Karpas-422 (cell line): ENCODE measurements around the gene CD9. TPM values are rescaled to one million over a fixed set of nuclear protein-coding genes. Genes with fewer than 3 reads are reported as not detected.

Source experiments
- DNase-seq: peaks from one replicate; pipeline ENCODE4 v3.0.0-alpha.2; 2015
- H2AFZ ChIP-seq: fragments of 200-600 bp; sonication (generic); 2 replicates; pipeline ENCODE4 v1.6.1; 2014; ENCODE audit warnings: antibody characterized with exemption, low read length, mixed read lengths
- H3K27ac ChIP-seq: fragments of 200-600 bp; sonication (generic); 2 replicates; pipeline ENCODE4 v1.5.1; 2014; ENCODE audit warnings: mild to moderate bottlenecking, low read length, moderate library complexity
- H3K27me3 ChIP-seq: fragments of 200-600 bp; sonication (generic); 2 replicates; pipeline ENCODE4 v1.6.1; 2014; ENCODE audit warnings: low read length, mixed read lengths
- H3K36me3 ChIP-seq: fragments of 200-600 bp; sonication (generic); 2 replicates; pipeline ENCODE4 v1.6.1; 2014; ENCODE audit warnings: low read length, mixed read lengths; ENCODE audit not compliant: insufficient read depth
- H3K4me1 ChIP-seq: fragments of 200-600 bp; sonication (generic); 2 replicates; pipeline ENCODE4 v1.6.1; 2014; ENCODE audit warnings: mild to moderate bottlenecking, low read length, mixed read lengths
- H3K4me2 ChIP-seq: fragments of 200-600 bp; sonication (generic); 2 replicates; pipeline ENCODE4 v1.6.1; 2014; ENCODE audit warnings: low read length, low read depth, mild to moderate bottlenecking; ENCODE audit not compliant: poor library complexity, severe bottlenecking
- H3K4me3 ChIP-seq: fragments of 200-600 bp; sonication (generic); 2 replicates; pipeline ENCODE4 v1.5.1; 2014; ENCODE audit warnings: mild to moderate bottlenecking, antibody characterized with exemption, low read length, mixed read lengths
- H3K79me2 ChIP-seq: fragments of 200-600 bp; sonication (generic); 2 replicates; pipeline ENCODE4 v1.6.1; 2014; ENCODE audit warnings: mild to moderate bottlenecking, low read length, mixed read lengths
- H3K9ac ChIP-seq: fragments of 200-600 bp; sonication (generic); 2 replicates; pipeline ENCODE4 v1.6.0; 2014; ENCODE audit warnings: low read length
- H3K9me2 ChIP-seq: fragments of 200-600 bp; sonication (generic), shearing (Covaris generic); replicated peaks from 2 replicates; pipeline ENCODE4 v1.6.0; 2014; ENCODE audit warnings: mild to moderate bottlenecking, low read length, moderate library complexity; ENCODE audit not compliant: insufficient read depth
- H3K9me3 ChIP-seq: fragments of 300-700, 200-600 bp; sonication (generic); 2 replicates; pipeline ENCODE4 v1.6.1; 2014; ENCODE audit warnings: low read length, mixed read lengths
- H4K20me1 ChIP-seq: fragments of 200-600 bp; sonication (generic); 2 replicates; pipeline ENCODE4 v1.6.1; 2014; ENCODE audit warnings: mild to moderate bottlenecking, antibody characterized with exemption, low read length, low read depth; ENCODE audit not compliant: insufficient read depth
- total RNA-seq: library from RNA; depleted of rRNA; stranded (reverse); fragments of >200 nt; shearing (Covaris generic); gene quantifications from 2 replicates; pipeline ENCODE4 v1.2.3, GENCODE V29; 2014; ENCODE audit warnings: low replicate concordance

Gene CD9
- total RNA-seq, 1 experiment from 2014 or later, result not detected

DNA sequence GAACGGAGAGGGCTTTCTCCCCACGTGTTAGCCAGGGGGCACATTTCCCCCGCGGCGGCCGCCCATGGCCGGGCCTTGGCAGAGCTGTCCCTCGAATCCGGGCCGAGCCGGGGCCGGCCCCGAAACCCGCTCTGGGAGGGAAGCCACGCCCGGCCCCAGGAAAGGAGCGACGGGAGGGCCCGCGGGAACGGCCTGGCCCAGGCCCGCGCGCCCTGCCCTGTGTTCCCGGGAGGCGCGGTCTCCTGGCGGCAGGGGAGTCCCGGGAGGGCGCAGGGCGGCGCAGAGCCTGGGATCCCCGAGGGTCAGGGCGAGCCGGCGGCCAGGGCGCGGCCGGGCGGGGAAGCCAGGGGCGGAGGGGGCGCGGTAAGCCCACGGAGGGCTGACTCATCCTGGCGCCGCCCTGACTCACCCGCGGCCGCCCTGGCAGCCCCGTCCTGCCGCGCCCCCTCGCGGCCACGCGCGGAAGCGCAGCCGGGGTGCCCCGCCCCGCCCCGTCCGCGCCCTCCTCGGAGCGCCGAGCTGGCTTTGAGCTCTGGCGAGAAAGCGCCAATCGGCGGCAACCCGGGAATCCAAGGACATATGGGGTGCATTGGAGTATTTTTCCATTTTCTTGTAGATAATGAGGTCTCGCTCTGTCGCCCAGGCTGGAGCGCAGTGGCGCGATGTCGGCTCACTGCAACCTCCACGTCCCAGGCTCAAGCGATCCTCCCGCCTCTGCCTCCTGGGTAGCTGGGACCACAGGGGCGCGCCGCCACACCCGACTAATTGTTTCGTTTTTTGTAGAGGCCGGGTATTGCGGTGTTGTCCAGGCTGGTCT lies 78.4 kb downstream of the CD9 start:
- H3K79me2 ChIP-seq, result no peaks in the 10 kb centered on the region
- H3K36me3 ChIP-seq, result no peaks in the 10 kb centered on the region
- peaks cover 4% of the 10 kb centered on the region for H3K4me1 ChIP-seq
- H3K9me2 ChIP-seq, result no peaks in the 10 kb centered on the region
- peak overlapping the region; percentile 53; the same call in 1 of the 2 replicates for H3K4me3 ChIP-seq
- peak overlapping the region; percentile 51 for H3K9ac ChIP-seq
- no peak overlapping the region for H3K27ac ChIP-seq
- no peaks in the 10 kb centered on the region for H3K27me3 ChIP-seq
- peak overlapping the region; percentile 71 for H2AFZ ChIP-seq
- H4K20me1 ChIP-seq, result 0 out of 2 replicates have a peak, but pooled peaks cover 3% of the 10 kb centered on the region
- peak overlapping the region; percentile 63 for H3K4me2 ChIP-seq
- DNase-seq, result peak; percentile 82
- H3K9me3 ChIP-seq, result no peaks in the 10 kb centered on the region

GRCh38 chr12:6279256-6279628 lies 79.0 kb downstream of the CD9 start:
- H3K9me3 ChIP-seq, result no peaks in the 10 kb centered on the region
- H3K27ac ChIP-seq, result no peak overlapping the region
- no peak overlapping the region for H2AFZ ChIP-seq
- no peaks in the 10 kb centered on the region for H3K27me3 ChIP-seq
- no peak overlapping the region for H3K4me3 ChIP-seq
- no peak for DNase-seq
- no peaks in the 10 kb centered on the region for H3K9me2 ChIP-seq
- H3K4me2 ChIP-seq, result no peak overlapping the region
- H4K20me1 ChIP-seq, result 0 out of 2 replicates have a peak, but pooled peaks cover 3% of the 10 kb centered on the region
- H3K79me2 ChIP-seq, result no peaks in the 10 kb centered on the region
- no peaks in the 10 kb centered on the region for H3K36me3 ChIP-seq
- H3K9ac ChIP-seq, result no peak overlapping the region
- H3K4me1 ChIP-seq, result peaks cover 4% of the 10 kb centered on the region

- Histone ChIP-seq H3K27me3 (no peaks in the 10 kb centered on the region), H3K9me2 (no peaks in the 10 kb centered on the region), H3K4me2 (no peak overlapping the region), H3K79me2 (no peaks in the 10 kb centered on the region), H3K36me3 (no peaks in the 10 kb centered on the region), H4K20me1 (0 out of 2 replicates have a peak, but pooled peaks cover 3% of the 10 kb centered on the region), H2AFZ (no peak overlapping the region), H3K27ac (no peak overlapping the region), H3K4me3 (no peak overlapping the region), H3K4me1 (peaks cover 4% of the 10 kb centered on the region), H3K9ac (no peak overlapping the region), H3K9me3 (no peaks in the 10 kb centered on the region)
- no peak for DNase-seq
These were observed 79.4 kb downstream of the CD9 start for GRCh38 chr12:6279631-6280030.

- no peaks in the 10 kb centered on the region for H3K27me3 ChIP-seq
- H3K9me3 ChIP-seq, result no peaks in the 10 kb centered on the region
- H2AFZ ChIP-seq, result no peak overlapping the region
- H3K4me2 ChIP-seq, result no peak overlapping the region
- peaks cover 4% of the 10 kb centered on the region for H3K4me1 ChIP-seq
- no peak overlapping the region for H3K27ac ChIP-seq
- H3K9ac ChIP-seq, result no peak overlapping the region
- no peaks in the 10 kb centered on the region for H3K9me2 ChIP-seq
- H3K4me3 ChIP-seq, result no peak overlapping the region
- H3K36me3 ChIP-seq, result no peaks in the 10 kb centered on the region
- no peaks in the 10 kb centered on the region for H3K79me2 ChIP-seq
- no peak for DNase-seq
- H4K20me1 ChIP-seq, result 0 out of 2 replicates have a peak, but pooled peaks cover 2% of the 10 kb centered on the region
These were observed 79.9 kb downstream of the CD9 start for GRCh38 chr12:6280053-6280469.

GRCh38 chr12:6280672-6281071 lies 80.5 kb downstream of the CD9 start:
- no peaks in the 10 kb centered on the region for H3K9me2 ChIP-seq
- H3K4me1 ChIP-seq, result peaks cover 4% of the 10 kb centered on the region
- no peak for DNase-seq
- H3K4me3 ChIP-seq, result no peak overlapping the region
- H4K20me1 ChIP-seq, result no peaks in the 10 kb centered on the region
- no peaks in the 10 kb centered on the region for H3K9me3 ChIP-seq
- no peak overlapping the region for H3K27ac ChIP-seq
- H3K4me2 ChIP-seq, result no peak overlapping the region
- no peak overlapping the region for H3K9ac ChIP-seq
- no peaks in the 10 kb centered on the region for H3K36me3 ChIP-seq
- H3K79me2 ChIP-seq, result no peaks in the 10 kb centered on the region
- no peaks in the 10 kb centered on the region for H3K27me3 ChIP-seq
- no peak overlapping the region for H2AFZ ChIP-seq

DNA sequence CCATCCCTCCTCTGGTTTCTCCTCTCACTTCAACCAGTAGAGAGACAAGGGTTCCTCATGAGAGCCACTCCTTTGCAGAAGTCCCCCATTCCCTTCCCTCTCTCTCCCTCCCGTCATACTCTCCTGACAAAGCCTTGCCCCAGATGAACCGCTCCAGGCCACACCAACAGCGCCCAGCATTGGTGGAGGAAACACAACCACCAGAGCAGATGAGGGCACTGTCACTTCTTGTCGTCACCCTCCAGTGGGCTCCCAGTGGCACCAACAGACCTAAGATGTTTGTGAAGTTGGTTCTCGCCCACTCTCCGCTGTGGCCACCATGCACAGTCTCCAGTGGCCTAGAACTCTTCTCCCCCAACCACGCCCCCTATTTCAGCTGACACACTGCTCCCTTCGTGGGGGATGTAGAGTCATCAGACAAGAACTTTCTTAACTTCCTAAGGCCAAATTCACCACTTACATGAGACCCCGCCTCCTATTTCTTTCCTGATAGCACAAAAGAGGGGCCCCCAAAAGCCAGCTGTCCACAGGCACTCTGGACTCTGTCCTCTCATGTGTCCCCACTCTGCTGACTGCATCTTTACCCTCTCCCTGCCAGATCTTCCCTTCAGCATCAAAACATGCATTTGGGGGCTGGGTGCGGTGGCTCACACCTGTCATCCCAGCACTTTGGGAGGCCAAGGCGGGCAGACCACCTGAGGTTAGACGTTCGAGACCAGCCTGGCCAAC lies 81.0 kb downstream of the CD9 start:
- no peak overlapping the region for H3K9ac ChIP-seq
- no peak for DNase-seq

DNA sequence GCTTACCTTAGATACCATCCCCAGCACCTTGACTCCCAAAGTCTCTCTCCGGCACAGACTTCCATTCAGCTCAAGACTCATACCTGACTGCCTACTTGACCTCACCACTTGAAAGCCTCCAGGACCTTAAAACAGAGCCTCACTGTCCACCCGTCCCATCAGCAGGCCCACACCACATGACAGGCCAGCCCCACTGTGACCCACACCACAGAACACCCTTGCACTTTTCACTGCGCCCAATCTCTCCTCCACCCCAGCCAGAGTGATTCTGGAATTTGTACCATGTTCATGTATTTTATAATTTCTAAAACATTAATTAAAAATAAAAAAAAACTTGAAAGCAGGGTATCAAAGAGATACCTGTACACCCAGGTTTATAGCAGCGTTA lies 82.2 kb downstream of the CD9 start:
- H3K9ac ChIP-seq, result no peak overlapping the region
- no peak for DNase-seq
- no peak overlapping the region for H3K4me2 ChIP-seq
- no peak overlapping the region for H3K4me3 ChIP-seq
- no peaks in the 10 kb centered on the region for H3K9me2 ChIP-seq
- no peak overlapping the region for H3K27ac ChIP-seq
- no peaks in the 10 kb centered on the region for H3K79me2 ChIP-seq
- no peaks in the 10 kb centered on the region for H4K20me1 ChIP-seq
- no peaks in the 10 kb centered on the region for H3K27me3 ChIP-seq
- peaks cover 4% of the 10 kb centered on the region for H3K4me1 ChIP-seq
- H3K9me3 ChIP-seq, result no peaks in the 10 kb centered on the region
- H3K36me3 ChIP-seq, result no peaks in the 10 kb centered on the region
- H2AFZ ChIP-seq, result no peak overlapping the region

More for the DNA sequence above, 81.0 kb downstream of the CD9 start:
- Histone ChIP-seq H3K27me3 (no peaks in the 10 kb centered on the region), H3K9me3 (no peaks in the 10 kb centered on the region), H4K20me1 (no peaks in the 10 kb centered on the region), H2AFZ (no peak overlapping the region), H3K4me3 (no peak overlapping the region), H3K36me3 (no peaks in the 10 kb centered on the region), H3K4me2 (no peak overlapping the region), H3K79me2 (no peaks in the 10 kb centered on the region), H3K27ac (no peak overlapping the region), H3K4me1 (peaks cover 4% of the 10 kb centered on the region), H3K9me2 (no peaks in the 10 kb centered on the region)

- Histone ChIP-seq H3K79me2 (no peaks in the 10 kb centered on the region), H3K4me2 (no peak overlapping the region), H3K9ac (no peak overlapping the region), H3K4me3 (no peak overlapping the region), H3K9me2 (no peaks in the 10 kb centered on the region), H3K36me3 (no peaks in the 10 kb centered on the region), H3K27me3 (no peaks in the 10 kb centered on the region), H3K4me1 (no peaks in the 10 kb centered on the region; the same call in 1 of the 2 replicates), H3K9me3 (no peaks in the 10 kb centered on the region), H2AFZ (no peak overlapping the region), H4K20me1 (no peaks in the 10 kb centered on the region), H3K27ac (no peak overlapping the region)
- no peak for DNase-seq
These were observed 84.1 kb downstream of the CD9 start for GRCh38 chr12:6284273-6284672.
